Skin of body (tissue), 2 donors: ENCODE data around the gene TCAF1. TPM values are rescaled to one million over a fixed set of nuclear protein-coding genes. Genes with fewer than 3 reads are reported as not detected.
"Not testable (repeated sequence)": the region's sequence is repeated elsewhere in the genome, so short reads cannot be mapped to it uniquely, and the experiment has no call there.

Source experiments
- DNase-seq: peaks from one replicate; lab custom pipeline; 2025; lab: John Stamatoyannopoulos, UW
- total RNA-seq: library from RNA; depleted of rRNA; stranded (reverse); fragments of >200 nt; gene quantifications from one replicate; pipeline ENCODE4 v1.2.3, GENCODE V29; 2014

TCAF1 gene
- total RNA-seq, 1 donor from 2014 or later, result 59.4 TPM

GRCh38 chr7:143855443-143855842 lies 46.5 kb downstream of the TCAF1 start:
- not testable (repeated sequence) for DNase-seq

GRCh38 chr7:143850682-143851081 lies 51.3 kb downstream of the TCAF1 start:
- no peak for DNase-seq

- no peak for DNase-seq
Measured at GRCh38 chr7:143849785-143850479, 52.0 kb downstream of the TCAF1 start.

DNA sequence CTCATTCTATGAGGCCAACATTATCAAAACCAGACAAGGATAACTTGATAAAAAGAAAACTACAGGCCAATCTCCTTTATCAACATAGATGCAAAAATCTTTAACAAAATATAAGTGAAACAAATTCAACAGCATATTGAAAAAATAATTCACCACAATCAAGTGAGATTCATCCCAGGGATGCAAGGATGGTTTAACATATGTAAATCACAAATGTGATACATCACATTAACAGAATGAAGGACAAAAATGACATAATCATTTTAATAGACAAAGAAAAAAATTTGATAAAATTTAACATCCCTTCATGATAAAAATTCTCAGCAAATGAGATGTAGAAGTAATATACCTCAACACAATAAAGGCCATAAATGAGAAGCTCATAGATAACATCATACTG lies 53.8 kb downstream of the TCAF1 start:
- no peak for DNase-seq

- no peak for DNase-seq
Measured at GRCh38 chr7:143846692-143847091, 55.3 kb downstream of the TCAF1 start.

DNA sequence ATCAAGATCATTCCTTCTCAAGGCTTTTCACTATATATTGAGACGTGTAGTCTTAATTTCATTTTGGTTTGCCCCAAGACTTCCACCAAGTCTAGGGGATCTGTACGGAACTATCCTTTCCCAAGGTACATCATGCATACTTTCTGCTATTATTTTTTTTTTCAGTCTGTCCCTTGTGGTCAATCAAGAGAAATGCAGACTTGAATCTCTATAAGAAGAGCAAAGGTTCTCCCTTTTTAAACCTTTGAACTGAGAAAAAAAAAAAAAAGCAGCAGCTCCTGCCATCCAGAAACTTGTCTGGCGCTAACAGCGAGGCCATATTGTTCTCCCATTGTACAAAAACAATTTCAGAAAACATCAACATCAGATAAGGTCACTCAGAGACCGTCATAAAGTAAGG lies 60.3 kb downstream of the TCAF1 start:
- not testable (repeated sequence) for DNase-seq

- DNase-seq, result not testable (repeated sequence)
Measured at GRCh38 chr7:143840062-143840461, 61.9 kb downstream of the TCAF1 start.

GRCh38 chr7:143837223-143837622 lies 64.8 kb downstream of the TCAF1 start:
- not testable (repeated sequence) for DNase-seq

GRCh38 chr7:143836622-143837021 lies 65.4 kb downstream of the TCAF1 start:
- DNase-seq, result peak; percentile 26

DNA sequence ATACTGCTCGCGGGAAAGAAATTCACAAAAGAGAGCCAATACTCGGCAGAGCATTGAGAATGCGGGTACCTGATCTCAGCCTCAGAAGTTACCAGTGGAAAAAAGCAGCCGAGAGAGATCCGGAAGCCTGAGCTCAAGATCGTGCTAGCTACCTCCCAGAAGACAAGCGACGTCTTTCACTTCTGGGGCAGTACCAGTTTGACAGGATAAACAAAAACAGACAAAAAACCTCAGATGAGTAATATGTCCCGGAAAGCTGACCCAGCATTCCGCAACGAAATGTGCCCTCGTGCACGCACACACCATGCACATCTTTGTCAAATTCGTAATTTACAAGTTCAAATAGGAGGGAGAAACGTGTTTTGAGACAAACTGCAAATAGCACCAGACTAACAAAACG lies 65.9 kb downstream of the TCAF1 start:
- DNase-seq, result not testable (repeated sequence)

- DNase-seq, result not testable (repeated sequence)
Measured at GRCh38 chr7:143826578-143826977, 75.4 kb downstream of the TCAF1 start.

GRCh38 chr7:143824295-143825135 lies 77.5 kb downstream of the TCAF1 start:
- DNase-seq, result not testable (repeated sequence)

- DNase-seq, result not testable (repeated sequence)
Measured at GRCh38 chr7:143823634-143824294, 78.2 kb downstream of the TCAF1 start.

DNA sequence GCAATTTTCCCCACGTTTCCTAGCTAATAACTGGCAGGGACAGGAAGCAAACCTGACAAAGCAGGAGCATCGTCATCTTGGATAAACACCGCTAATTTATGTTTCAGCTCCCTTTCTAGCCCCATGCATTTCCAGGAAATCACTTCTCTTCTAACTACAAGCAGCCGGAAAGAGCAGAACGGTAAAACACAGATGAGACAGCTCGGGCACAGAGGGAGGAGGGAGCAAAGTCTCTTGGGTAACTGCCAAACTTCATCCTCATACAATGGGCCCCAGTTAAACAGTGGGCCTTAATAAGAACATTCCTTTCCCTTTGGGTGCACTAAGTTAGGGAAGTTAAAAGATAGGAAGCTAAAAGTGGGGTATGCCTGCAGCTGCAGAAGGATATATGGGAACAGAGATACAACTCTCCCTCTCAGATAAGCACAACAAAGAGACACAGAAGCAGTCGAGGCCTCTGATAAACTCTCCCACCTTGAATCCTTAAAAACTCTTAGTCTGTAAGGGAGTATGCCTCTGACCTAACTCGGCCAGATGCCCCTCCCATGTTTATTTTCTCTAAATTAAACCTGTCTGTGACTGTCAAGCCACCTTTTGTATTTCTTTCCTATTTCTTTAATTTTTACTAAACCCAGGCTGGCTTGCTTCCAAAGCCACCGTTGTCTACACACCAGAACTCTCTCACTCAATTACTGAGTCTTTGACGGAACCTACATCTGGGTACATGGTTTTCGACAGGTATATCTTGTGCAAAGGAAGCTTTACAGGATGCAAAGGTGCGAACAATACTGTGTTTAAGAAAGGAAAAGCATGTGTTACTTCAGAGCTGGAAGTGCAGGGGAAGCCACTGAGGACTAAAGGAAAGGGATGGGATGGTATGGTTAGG lies 80.3 kb downstream of the TCAF1 start:
- not testable (repeated sequence) for DNase-seq

DNA sequence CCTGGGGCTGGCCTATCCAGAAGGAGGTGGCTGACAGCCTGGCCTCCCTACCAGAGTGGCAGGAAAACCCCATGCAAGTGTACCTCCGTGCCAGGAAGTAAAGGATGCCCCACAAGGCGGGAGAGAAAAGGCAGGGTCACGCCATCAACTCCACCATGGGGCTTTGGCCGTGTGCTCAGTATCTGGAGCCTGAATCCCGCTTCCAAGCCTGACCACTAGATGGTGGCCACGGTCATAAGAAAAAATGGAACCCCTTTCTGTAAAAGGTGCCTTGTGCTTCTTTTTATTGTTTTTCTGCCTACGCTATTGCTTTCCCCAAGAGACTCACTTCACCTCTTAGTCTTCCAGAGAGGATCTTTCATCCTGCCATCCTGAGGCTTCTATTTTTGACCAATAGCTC lies 84.1 kb downstream of the TCAF1 start:
- not testable (repeated sequence) for DNase-seq

GRCh38 chr7:143816471-143817133 lies 85.4 kb downstream of the TCAF1 start:
- not testable (repeated sequence) for DNase-seq

DNA sequence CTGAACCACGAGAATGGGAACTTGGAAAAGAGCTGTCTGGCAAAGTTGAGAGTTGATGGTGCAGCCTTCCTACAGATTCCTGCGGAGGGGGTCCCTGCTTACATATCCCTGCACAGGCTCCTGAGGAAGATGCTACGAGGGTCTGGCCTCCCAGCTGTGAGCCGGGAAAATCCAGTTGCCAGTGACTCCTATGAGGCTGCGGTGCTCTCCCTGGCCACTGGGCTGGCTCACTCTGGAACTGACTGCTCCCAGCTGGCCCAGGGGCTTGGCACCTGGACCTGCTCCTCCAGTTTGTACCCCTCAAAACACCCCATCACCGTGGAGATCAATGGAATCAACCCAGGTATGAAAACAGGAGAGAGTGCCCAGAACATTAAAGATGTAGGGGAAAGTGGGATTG lies 91.3 kb downstream of the TCAF1 start:
- DNase-seq, result not testable (repeated sequence)

GRCh38 chr7:143806664-143807071 lies 95.3 kb downstream of the TCAF1 start:
- not testable (repeated sequence) for DNase-seq
